ENCODE results near the gene ZDHHC7. TPM values are rescaled to one million over a fixed set of nuclear protein-coding genes. Genes with fewer than 3 reads are reported as not detected.
A peak's percentile ranks its signal among the peaks of the same experiment; 100 is the strongest.

ZDHHC7 gene
- total and polyA plus RNA-seq, 9 donors, result 23.9 to 54.5 (median 32.7) TPM

- intact Hi-C loops (cut with DNase I), result loop anchor here in 1 of 4 donors (5.0 kb wide), 1 partner anchor 87 kb away; no protein-coding TSS in a partner anchor
- peak; percentile 54 to 93 (median 75) for DNase-seq
- no peaks in the 10 kb centered on the region for H3K9me3 ChIP-seq
Observed at GRCh38 chr16:84924331-84925091, 86.8 kb downstream of the ZDHHC7 start.

More at GRCh38 chr16:84924331-84925091, 86.8 kb downstream of the ZDHHC7 start:
- no peak overlapping the region for H3K4me3 ChIP-seq
- H3K36me3 ChIP-seq, result no peaks in the 10 kb centered on the region
- H3K27me3 ChIP-seq, result no peaks in the 10 kb centered on the region
- H3K4me1 ChIP-seq (ENCODE audit: insufficient read depth), result peaks cover 42% of the 10 kb centered on the region
- 21 to 56% (median 44%) methylated on average over 22 to 23 of the region's 23 CpGs for WGBS, 3 donors
- TF ChIP-seq POLR2A (IDR thresholded peaks at IDR 0.05), result no peak
- TF ChIP-seq EP300 (IDR thresholded peaks at IDR 0.05), result no peak
- no peak for TF ChIP-seq CTCF (IDR thresholded peaks at IDR 0.05)
- no peak overlapping the region for H3K27ac ChIP-seq

Other genes with a start within 250 kb of the ZDHHC7 start
- 100 to 1,000 TPM in 6 of 7 donors, 10 to 100 TPM in 1; 90.6 to 333 (median 142) TPM for gene CRISPLD2, start 191.6 kb downstream of the ZDHHC7 start, total RNA-seq
- 10 to 100 TPM; 53.2 to 63.6 TPM for gene CRISPLD2, start 191.6 kb downstream of the ZDHHC7 start, polyA plus RNA-seq
- gene KIAA0513, start 16.3 kb upstream of the ZDHHC7 start, total RNA-seq, result 10 to 100 TPM in 1 of 7 donors, 1 to 10 TPM in 6; 3.4 to 12.8 (median 7.5) TPM
- gene KIAA0513, start 16.3 kb upstream of the ZDHHC7 start, polyA plus RNA-seq, result 1 to 10 TPM; 2.8 to 3.9 TPM
- 10 to 100 TPM in 1 of 7 donors, 1 to 10 TPM in 4, not detected in 2; 1.1 to 13.0 (median 1.7) TPM for gene CIBAR2, start 100.9 kb upstream of the ZDHHC7 start, total RNA-seq
- gene CIBAR2, start 100.9 kb upstream of the ZDHHC7 start, polyA plus RNA-seq, result under 1 TPM in 1 of 2 donors, not detected in 1; 0.18 TPM